OCI-M2 (cell line): ENCODE measurements around the gene EPHA6.

Source experiments
- DNase-seq: peaks from one replicate; lab custom pipeline; 2025; ENCODE audit not compliant: unreplicated experiment; lab: John Stamatoyannopoulos, UW

EPHA6 gene

GRCh38 chr3:96813820-96814650 is at the start of gene EPHA6:
TSS of gene EPHA6 (plus strand) at chr3:96814594.
- DNase-seq: no peak

- no peak for DNase-seq
Measured at GRCh38 chr3:96776818-96777217, 37.6 kb upstream of the EPHA6 start.

GRCh38 chr3:96779810-96780209 is 34.6 kb upstream of the EPHA6 start:
- no peak for DNase-seq

GRCh38 chr3:96796101-96796500 is 18.3 kb upstream of the EPHA6 start:
- DNase-seq: no peak

GRCh38 chr3:96803870-96804269 is 10.5 kb upstream of the EPHA6 start:
- DNase-seq: no peak

- DNase-seq: no peak
Measured at GRCh38 chr3:96806341-96806740, 8.1 kb upstream of the EPHA6 start.

GRCh38 chr3:96813134-96813819 is 1.1 kb upstream of the EPHA6 start:
- no peak for DNase-seq

GRCh38 chr3:96814651-96815567 is 515 bp downstream of the EPHA6 start:
- no peak for DNase-seq

- DNase-seq: no peak
Measured at GRCh38 chr3:96831175-96831574, 16.8 kb downstream of the EPHA6 start.

GRCh38 chr3:96833301-96833700 is 18.9 kb downstream of the EPHA6 start:
- DNase-seq: no peak

- DNase-seq: no peak
Measured at GRCh38 chr3:96836153-96836915, 21.9 kb downstream of the EPHA6 start.

GRCh38 chr3:96843505-96844203 is 29.3 kb downstream of the EPHA6 start:
- DNase-seq: no peak

- DNase-seq: no peak
Measured at GRCh38 chr3:96844204-96844514, 29.8 kb downstream of the EPHA6 start.

GRCh38 chr3:96852849-96853248 is 38.5 kb downstream of the EPHA6 start:
- no peak for DNase-seq

GRCh38 chr3:96860882-96861281 is 46.5 kb downstream of the EPHA6 start:
- DNase-seq: no peak

GRCh38 chr3:96863129-96863740 is 48.8 kb downstream of the EPHA6 start:
- DNase-seq: no peak

- DNase-seq: no peak
Measured at GRCh38 chr3:96865605-96866004, 51.2 kb downstream of the EPHA6 start.

- no peak for DNase-seq
Measured at GRCh38 chr3:96869316-96869715, 54.9 kb downstream of the EPHA6 start.

GRCh38 chr3:96877510-96877909 is 63.1 kb downstream of the EPHA6 start:
- no peak for DNase-seq

GRCh38 chr3:96900031-96900430 is 85.6 kb downstream of the EPHA6 start:
- no peak for DNase-seq
